ENCODE data around the gene MAP2K5. TPM values are rescaled to one million over a fixed set of nuclear protein-coding genes. Genes with fewer than 3 reads are reported as not detected.

The MAP2K5 gene
- total RNA-seq, 1 donor from 2014 or later: 29.0 TPM

- TF ChIP-seq CTCF (IDR thresholded peaks at IDR 0.05; ENCODE audit: partially characterized antibody, unreplicated experiment): no peak
- Mint-ChIP-seq H3K27me3 (ENCODE audit: unreplicated experiment) (peaks cover 10% of the 10 kb centered on the region), H3K9me3 (ENCODE audit: unreplicated experiment) (peaks cover 5% of the 10 kb centered on the region), H3K27ac (ENCODE audit: unreplicated experiment) (no peak overlapping the region), H3K4me3 (ENCODE audit: unreplicated experiment) (peak overlapping the region; percentile 79), H3K4me1 (ENCODE audit: low read depth, unreplicated experiment) (peaks cover 12% of the 10 kb centered on the region), H3K36me3 (ENCODE audit: unreplicated experiment) (peaks cover 8% of the 10 kb centered on the region)
- peak; percentile 48 for DNase-seq
Measured at GRCh38 chr15:67834581-67835296, 292.2 kb downstream of the MAP2K5 start.

- Mint-ChIP-seq H3K27ac (ENCODE audit: unreplicated experiment) (no peak overlapping the region), H3K36me3 (ENCODE audit: unreplicated experiment) (peaks cover 6% of the 10 kb centered on the region), H3K4me3 (ENCODE audit: unreplicated experiment) (peak overlapping the region; percentile 79), H3K27me3 (ENCODE audit: unreplicated experiment) (peaks cover 12% of the 10 kb centered on the region), H3K9me3 (ENCODE audit: unreplicated experiment) (peaks cover 10% of the 10 kb centered on the region), H3K4me1 (ENCODE audit: low read depth, unreplicated experiment) (peaks cover 14% of the 10 kb centered on the region)
- no peak for TF ChIP-seq CTCF (IDR thresholded peaks at IDR 0.05; ENCODE audit: partially characterized antibody, unreplicated experiment)
- DNase-seq: no peak
Measured at GRCh38 chr15:67835297-67836133, 293.0 kb downstream of the MAP2K5 start.

GRCh38 chr15:67836134-67836455, 293.6 kb downstream of the MAP2K5 start:
- Mint-ChIP-seq H3K4me1 (ENCODE audit: low read depth, unreplicated experiment) (peaks cover 16% of the 10 kb centered on the region), H3K27me3 (ENCODE audit: unreplicated experiment) (peaks cover 9% of the 10 kb centered on the region), H3K27ac (ENCODE audit: unreplicated experiment) (no peak overlapping the region)

GRCh38 chr15:67836477-67836876, 294.0 kb downstream of the MAP2K5 start:
- DNase-seq: peak; percentile 66
- no peaks in the 10 kb centered on the region for H3K36me3 Mint-ChIP-seq (ENCODE audit: unreplicated experiment)
- H3K27ac Mint-ChIP-seq (ENCODE audit: unreplicated experiment): no peak overlapping the region
- peak overlapping the region; percentile 70 for H3K4me3 Mint-ChIP-seq (ENCODE audit: unreplicated experiment)
- peaks cover 18% of the 10 kb centered on the region for H3K4me1 Mint-ChIP-seq (ENCODE audit: low read depth, unreplicated experiment)
- H3K27me3 Mint-ChIP-seq (ENCODE audit: unreplicated experiment): peaks cover 9% of the 10 kb centered on the region
- peaks cover 13% of the 10 kb centered on the region for H3K9me3 Mint-ChIP-seq (ENCODE audit: unreplicated experiment)
- peak; percentile 94 for TF ChIP-seq CTCF (IDR thresholded peaks at IDR 0.05; ENCODE audit: partially characterized antibody, unreplicated experiment)

More at GRCh38 chr15:67836134-67836455, 293.6 kb downstream of the MAP2K5 start:
- no peak for TF ChIP-seq CTCF (IDR thresholded peaks at IDR 0.05; ENCODE audit: partially characterized antibody, unreplicated experiment)
- H3K4me3 Mint-ChIP-seq (ENCODE audit: unreplicated experiment): peak overlapping the region; percentile 70
- DNase-seq: no peak
- H3K36me3 Mint-ChIP-seq (ENCODE audit: unreplicated experiment): peaks cover under 1% of the 10 kb centered on the region
- peaks cover 11% of the 10 kb centered on the region for H3K9me3 Mint-ChIP-seq (ENCODE audit: unreplicated experiment)

- no peak overlapping the region for H3K27ac Mint-ChIP-seq (ENCODE audit: unreplicated experiment)
- no peak for TF ChIP-seq CTCF (IDR thresholded peaks at IDR 0.05; ENCODE audit: partially characterized antibody, unreplicated experiment)
- no peaks in the 10 kb centered on the region for H3K36me3 Mint-ChIP-seq (ENCODE audit: unreplicated experiment)
- H3K9me3 Mint-ChIP-seq (ENCODE audit: unreplicated experiment): peaks cover 13% of the 10 kb centered on the region
- H3K4me3 Mint-ChIP-seq (ENCODE audit: unreplicated experiment): no peak overlapping the region
- DNase-seq: no peak
- peaks cover 9% of the 10 kb centered on the region for H3K27me3 Mint-ChIP-seq (ENCODE audit: unreplicated experiment)
- H3K4me1 Mint-ChIP-seq (ENCODE audit: low read depth, unreplicated experiment): peaks cover 19% of the 10 kb centered on the region
Measured at GRCh38 chr15:67836955-67837354, 294.5 kb downstream of the MAP2K5 start.
